Measurements from ENCODE around the gene DHRS9. TPM values are rescaled to one million over a fixed set of nuclear protein-coding genes. Genes with fewer than 3 reads are reported as not detected.

DHRS9 gene
- total RNA-seq, 2 donors from 2014 or later: 31.4 to 135 TPM

GRCh38 chr2:169104848-169105247 is 35.5 kb downstream of the DHRS9 start:
- TF ChIP-seq CTCF (IDR thresholded peaks at IDR 0.05): no peak
- Histone ChIP-seq H3K4me1 (no peaks in the 10 kb centered on the region), H3K36me3 (no peaks in the 10 kb centered on the region), H3K27ac (no peak overlapping the region), H3K27me3 (no peaks in the 10 kb centered on the region), H3K4me3 (no peak overlapping the region), H3K9me3 (no peaks in the 10 kb centered on the region)
- DNase-seq (ENCODE audit: low spot score): no peak

- Histone ChIP-seq H3K27ac (no peak overlapping the region), H3K4me3 (no peak overlapping the region), H3K9me3 (no peaks in the 10 kb centered on the region), H3K36me3 (no peaks in the 10 kb centered on the region), H3K4me1 (no peaks in the 10 kb centered on the region), H3K27me3 (no peaks in the 10 kb centered on the region)
- DNase-seq (ENCODE audit: low spot score): no peak
- no peak for TF ChIP-seq CTCF (IDR thresholded peaks at IDR 0.05)
These were observed 36.1 kb downstream of the DHRS9 start for GRCh38 chr2:169105476-169105875.

- Histone ChIP-seq H3K4me3 (no peak overlapping the region), H3K27ac (no peak overlapping the region), H3K27me3 (no peaks in the 10 kb centered on the region), H3K9me3 (no peaks in the 10 kb centered on the region), H3K4me1 (no peaks in the 10 kb centered on the region), H3K36me3 (no peaks in the 10 kb centered on the region)
- DNase-seq (ENCODE audit: low spot score): no peak
- no peak for TF ChIP-seq CTCF (IDR thresholded peaks at IDR 0.05)
These were observed 36.8 kb downstream of the DHRS9 start for GRCh38 chr2:169106134-169106533.

GRCh38 chr2:169106563-169107545 is 37.5 kb downstream of the DHRS9 start:
- Histone ChIP-seq H3K27me3 (no peaks in the 10 kb centered on the region), H3K4me3 (no peak overlapping the region), H3K4me1 (no peaks in the 10 kb centered on the region), H3K27ac (no peak overlapping the region), H3K9me3 (no peaks in the 10 kb centered on the region), H3K36me3 (no peaks in the 10 kb centered on the region)
- no peak for DNase-seq (ENCODE audit: low spot score)
- TF ChIP-seq CTCF (IDR thresholded peaks at IDR 0.05): no peak

GRCh38 chr2:169107645-169108044 is 38.3 kb downstream of the DHRS9 start:
- Histone ChIP-seq H3K9me3 (no peaks in the 10 kb centered on the region), H3K36me3 (no peaks in the 10 kb centered on the region), H3K27me3 (no peaks in the 10 kb centered on the region), H3K27ac (no peak overlapping the region), H3K4me1 (no peaks in the 10 kb centered on the region), H3K4me3 (no peak overlapping the region)
- TF ChIP-seq CTCF (IDR thresholded peaks at IDR 0.05): no peak
- DNase-seq (ENCODE audit: low spot score): no peak
